SK-N-SH (cell line): ENCODE data around the gene GABRR1. TPM values are rescaled to one million over a fixed set of nuclear protein-coding genes. Genes with fewer than 3 reads are reported as not detected.

Source experiments
- CTCF ChIA-PET: fragments of 300-600, 350-600 bp; formaldehyde crosslinking; extraction: SDS; loops from one replicate; lab custom pipeline; 2021; lab: Yijun Ruan, JAX
- POLR2A ChIA-PET: fragments of 350-600 bp; sonication (Branson Sonifier 250); formaldehyde crosslinking; extraction: SDS; loops from one replicate; lab custom pipeline; 2020; ENCODE audit warnings: antibody characterized with exemption, inconsistent platforms; lab: Yijun Ruan, JAX
- DNase-seq: peaks from one replicate; pipeline ENCODE4 v3.0.0; 2012
- H2AFZ ChIP-seq: fragments of 200-600 bp; sonication (generic); 2 replicates; pipeline ENCODE4 v1.8.1; 2016; ENCODE audit warnings: antibody characterized with exemption, mild to moderate bottlenecking, low read depth
- H3F3A ChIP-seq: fragments of 200-600 bp; sonication (generic); replicated peaks from 2 replicates; pipeline ENCODE3; 2016; ENCODE audit warnings: antibody characterized with exemption, mild to moderate bottlenecking; ENCODE audit not compliant: insufficient read depth
- H3K27ac ChIP-seq, 2 experiments: fragments of 200-500 bp in 1 of 2; fragments of 200-600 bp in 1 of 2; sonication (Bioruptor generic) in 1 of 2; sonication (generic), shearing (Covaris generic) in 1 of 2; 2 replicates each; pipeline versions ENCODE4 v1.5.1 to v1.6.1; 2014 to 2016; ENCODE audit warnings: low read depth in 2 of 2, inconsistent platforms in 1 of 2, low read length in 1 of 2, mild to moderate bottlenecking in 1 of 2, mixed read lengths in 1 of 2
- H3K27me3 ChIP-seq: fragments of 200-600 bp; sonication (generic), shearing (Covaris generic); 2 replicates; pipeline ENCODE4 v1.6.1; 2016; ENCODE audit warnings: mixed run types; ENCODE audit not compliant: insufficient read depth
- H3K36me3 ChIP-seq, 2 experiments: fragments of 200-500 bp in 1 of 2; fragments of 200-600 bp in 1 of 2; sonication (Bioruptor generic) in 1 of 2; sonication (generic) in 1 of 2; replicated peaks in 1 of 2; 2 replicates each; pipeline versions ENCODE3 to v1.5.1; 2014 to 2016; ENCODE audit warnings: low read length in 1 of 2, mild to moderate bottlenecking in 1 of 2; ENCODE audit not compliant: insufficient read depth in 2 of 2, control insufficient read depth in 1 of 2
- H3K4me1 ChIP-seq, 2 experiments: fragments of 200-500 bp in 1 of 2; fragments of 200-600 bp in 1 of 2; sonication (Bioruptor generic) in 1 of 2; sonication (generic), shearing (Covaris generic) in 1 of 2; 2 replicates each; pipeline versions ENCODE4 v1.5.1 to v1.6.1; 2014 to 2016; ENCODE audit warnings: low read depth in 1 of 2, low read length in 1 of 2, mixed run types in 1 of 2; ENCODE audit not compliant: insufficient read depth in 2 of 2, control insufficient read depth in 1 of 2
- H3K4me2 ChIP-seq: fragments of 200-600 bp; sonication (generic), shearing (Covaris generic); 2 replicates; pipeline ENCODE4 v1.6.1; 2017; ENCODE audit warnings: mixed run types
- H3K4me3 ChIP-seq, 2 experiments: fragments of 200-500 bp in 1 of 2; fragments of 200-600 bp in 1 of 2; sonication (Bioruptor generic) in 1 of 2; sonication (generic), shearing (Covaris generic) in 1 of 2; 2 replicates each; pipeline versions ENCODE4 v1.5.1 to v1.8.1; 2014 to 2016; ENCODE audit warnings: low read depth in 2 of 2, inconsistent platforms in 1 of 2, low read length in 1 of 2, mild to moderate bottlenecking in 1 of 2, mixed read lengths in 1 of 2, moderate library complexity in 1 of 2
- H3K79me2 ChIP-seq: fragments of 200-600 bp; sonication (generic); 2 replicates; pipeline ENCODE4 v1.8.1; 2017; ENCODE audit warnings: mild to moderate bottlenecking; ENCODE audit not compliant: insufficient read depth
- H3K9ac ChIP-seq: fragments of 200-600 bp; sonication (generic); 2 replicates; pipeline ENCODE4 v1.6.1; 2017; ENCODE audit warnings: mixed run types
- H3K9me2 ChIP-seq: fragments of 200-600 bp; sonication (generic); 2 replicates; pipeline ENCODE4 v1.6.1; 2017; ENCODE audit warnings: mixed run types
- H3K9me3 ChIP-seq: fragments of 200-600 bp; sonication (generic); 2 replicates; pipeline ENCODE4 v1.6.1; 2017; ENCODE audit warnings: mixed run types, mild to moderate bottlenecking, moderate library complexity
- H4K20me1 ChIP-seq: fragments of 200-600 bp; sonication (generic); 2 replicates; pipeline ENCODE4 v1.6.1; 2017; ENCODE audit warnings: mild to moderate bottlenecking, mixed run types; ENCODE audit not compliant: insufficient read depth
- ELF1 ChIP-seq: IDR thresholded peaks from 2 replicates; pipeline ENCODE4 v1.4.0; 2012
- EP300 ChIP-seq, 2 experiments: IDR thresholded peaks; 2 replicates each; pipeline versions ENCODE4 v1.4.0 to v1.6.1; 2012; ENCODE audit warnings: borderline replicate concordance in 1 of 2, low read depth in 1 of 2, low read length in 1 of 2
- EZH2phosphoT487 ChIP-seq: fragments of 200-600 bp; sonication (generic); IDR thresholded peaks from 2 replicates; pipeline ENCODE4 v1.6.1; 2017; ENCODE audit warnings: low read depth, mixed run types, mild to moderate bottlenecking, antibody characterized with exemption, moderate library complexity, borderline replicate concordance
- FOSL2 ChIP-seq: IDR thresholded peaks from 2 replicates; pipeline ENCODE4 v1.4.0; 2012; ENCODE audit warnings: low read depth, mild to moderate bottlenecking, moderate library complexity, borderline replicate concordance
- IRF3 ChIP-seq: fragments of 150-350 bp; IDR thresholded peaks from 2 replicates; pipeline ENCODE4 v1.6.1; 2016; ENCODE audit warnings: mild to moderate bottlenecking, low read depth, low read length
- JUND ChIP-seq: IDR thresholded peaks from 2 replicates; pipeline ENCODE4 v1.4.0; 2012
- NFIC ChIP-seq: IDR thresholded peaks from 2 replicates; pipeline ENCODE4 v1.4.0; 2012; ENCODE audit warnings: borderline replicate concordance
- PBX3 ChIP-seq: IDR thresholded peaks from 2 replicates; pipeline ENCODE4; 2012
- REST ChIP-seq: IDR thresholded peaks from 2 replicates; pipeline ENCODE4 v1.6.1; 2012; ENCODE audit warnings: mild to moderate bottlenecking, low read depth, low read length, moderate library complexity
- SIN3A ChIP-seq: IDR thresholded peaks from 2 replicates; pipeline ENCODE4 v1.6.1; 2012; ENCODE audit warnings: low read depth, mild to moderate bottlenecking, low read length, moderate library complexity, borderline replicate concordance
- SMC3 ChIP-seq: IDR thresholded peaks from 2 replicates; pipeline ENCODE4 v1.6.1; 2012; ENCODE audit warnings: low read depth, low read length, improper control_type of control experiment
- TCF12 ChIP-seq: IDR thresholded peaks from 2 replicates; pipeline ENCODE4 v1.4.0; 2012
- TEAD4 ChIP-seq: IDR thresholded peaks from 2 replicates; pipeline ENCODE4 v1.4.0; 2012; ENCODE audit warnings: mild to moderate bottlenecking, borderline replicate concordance; ENCODE audit not compliant: insufficient read depth
- USF1 ChIP-seq: IDR thresholded peaks from 2 replicates; pipeline ENCODE4 v1.4.0; 2012; ENCODE audit warnings: low read depth, borderline replicate concordance
- USF2 ChIP-seq: fragments of 150-350 bp; IDR thresholded peaks from 2 replicates; pipeline ENCODE4 v1.6.1; 2017; ENCODE audit warnings: antibody characterized with exemption, low read length, low read depth, borderline replicate concordance
- ZBTB33 ChIP-seq: IDR thresholded peaks from 2 replicates; pipeline ENCODE4 v1.4.0; 2012; ENCODE audit warnings: low read depth, borderline replicate concordance
- WGBS: methylation state at CpG from one replicate; pipeline ENCODE4 v1.1.6; 2017; ENCODE audit warnings: low lambda C conversion rate; 5-methylcytosine and 5-hydroxymethylcytosine counted together
- polyA plus RNA-seq, 3 experiments: library from polyadenylated mRNA; depleted of rRNA; stranded (reverse); fragments of >200 nt; gene quantifications; 2 replicates each; pipeline ENCODE4 v1.2.3, GENCODE V29; 2012

The GABRR1 gene
- polyA plus RNA-seq, 1 of the 3 experiments (the other 2 are of a cell fraction) = not detected

GRCh38 chr6:89132057-89132456, 85.1 kb downstream of the GABRR1 start:
- no peak for DNase-seq
- H3K27me3 ChIP-seq = no peaks in the 10 kb centered on the region
- no peak overlapping the region for H3K4me3 ChIP-seq
- 89% methylated on average over 2 of the region's 2 CpGs for WGBS
- no peak overlapping the region for H2AFZ ChIP-seq
- H3F3A ChIP-seq = no peaks in the 10 kb centered on the region
- ChIA-PET CTCF (interaction anchor here (1.1 to 2.1 kb wide), 3 partner anchors 10 to 150 kb away, joined by 4 to 6 read pairs (median 4); partner anchors contain the start of gene PM20D2), POLR2A (no interaction called here)
- no peaks in the 10 kb centered on the region for H4K20me1 ChIP-seq
- no peak overlapping the region for H3K4me2 ChIP-seq
- no peaks in the 10 kb centered on the region for H3K4me1 ChIP-seq
- H3K27ac ChIP-seq = no peak overlapping the region
- no peak overlapping the region for H3K9ac ChIP-seq
- no peaks in the 10 kb centered on the region for H3K79me2 ChIP-seq
- H3K36me3 ChIP-seq = no peaks in the 10 kb centered on the region
- TF ChIP-seq ELF1 = no peak
- TF ChIP-seq SIN3A = no peak
- no peak for TF ChIP-seq SMC3
- no peak for TF ChIP-seq JUND
- TF ChIP-seq USF1 = no peak
- no peak for TF ChIP-seq NFIC
- no peak for TF ChIP-seq USF2
- no peak for TF ChIP-seq ZBTB33
- TF ChIP-seq TEAD4 = no peak
- no peak for TF ChIP-seq IRF3
- TF ChIP-seq FOSL2 = no peak
- no peak for TF ChIP-seq REST
- no peak for TF ChIP-seq EZH2phosphoT487
- no peak for TF ChIP-seq PBX3
- TF ChIP-seq EP300 (IDR thresholded peaks at IDR 0.05; ENCODE audit: borderline replicate concordance in 1 of 2, low read depth in 1 of 2, low read length in 1 of 2) = no peak
- no peak for TF ChIP-seq TCF12
- TF ChIP-seq, all 33 proteins: peak for 0
- H3K9me2 ChIP-seq = no peaks in the 10 kb centered on the region
- no peaks in the 10 kb centered on the region for H3K9me3 ChIP-seq
